Activated CD4-positive, alpha-beta T cell treated with anti-CD3 and anti-CD28 coated beads, Interleukin-2, amount 50 U/mL, for 4 hours (primary cell): ENCODE data around the gene RNF175.
"Not testable (repeated sequence)": the region's sequence is repeated elsewhere in the genome, so short reads cannot be mapped to it uniquely, and the experiment has no call there.

Experiments
- DNase-seq, 2 experiments: peaks; one replicate each; pipeline ENCODE4 v3.0.0-alpha.2; 2020

The RNF175 gene

GRCh38 chr4:153669838-153670237 is 90.0 kb downstream of the RNF175 start:
- DNase-seq: no peak

GRCh38 chr4:153668647-153669046 is 91.2 kb downstream of the RNF175 start:
- DNase-seq: no peak

DNA sequence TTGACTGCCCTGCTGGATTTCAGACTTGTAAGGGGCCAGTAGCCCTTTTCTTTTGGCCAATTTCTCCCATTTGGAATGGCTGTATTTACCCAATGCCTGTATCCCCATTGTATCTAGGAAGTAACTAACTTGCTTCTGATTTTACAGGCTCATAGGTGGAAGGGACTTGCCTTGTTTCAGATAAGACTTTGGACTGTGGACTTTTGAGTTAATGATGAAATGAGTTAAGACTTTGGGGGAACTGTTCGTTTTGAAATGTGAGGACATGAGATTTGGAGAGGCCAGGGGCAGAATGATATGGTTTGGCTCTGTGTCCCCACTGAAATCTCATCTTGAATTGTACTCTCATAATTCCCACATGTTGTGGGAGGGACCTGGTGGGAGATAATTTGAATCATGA is 93.3 kb downstream of the RNF175 start:
- not testable (repeated sequence) for DNase-seq

- DNase-seq: no peak
Measured at GRCh38 chr4:153663667-153664066, 96.2 kb downstream of the RNF175 start.

- no peak for DNase-seq
Measured at GRCh38 chr4:153661908-153662307, 97.9 kb downstream of the RNF175 start.

GRCh38 chr4:153661215-153661822 is 98.5 kb downstream of the RNF175 start:
- no peak for DNase-seq
